ENCODE results near the gene KCNH3. TPM values are rescaled to one million over a fixed set of nuclear protein-coding genes. Genes with fewer than 3 reads are reported as not detected.

The KCNH3 gene
- total RNA-seq, 2 donors from 2014 or later = 0.35 to 0.95 TPM

DNA sequence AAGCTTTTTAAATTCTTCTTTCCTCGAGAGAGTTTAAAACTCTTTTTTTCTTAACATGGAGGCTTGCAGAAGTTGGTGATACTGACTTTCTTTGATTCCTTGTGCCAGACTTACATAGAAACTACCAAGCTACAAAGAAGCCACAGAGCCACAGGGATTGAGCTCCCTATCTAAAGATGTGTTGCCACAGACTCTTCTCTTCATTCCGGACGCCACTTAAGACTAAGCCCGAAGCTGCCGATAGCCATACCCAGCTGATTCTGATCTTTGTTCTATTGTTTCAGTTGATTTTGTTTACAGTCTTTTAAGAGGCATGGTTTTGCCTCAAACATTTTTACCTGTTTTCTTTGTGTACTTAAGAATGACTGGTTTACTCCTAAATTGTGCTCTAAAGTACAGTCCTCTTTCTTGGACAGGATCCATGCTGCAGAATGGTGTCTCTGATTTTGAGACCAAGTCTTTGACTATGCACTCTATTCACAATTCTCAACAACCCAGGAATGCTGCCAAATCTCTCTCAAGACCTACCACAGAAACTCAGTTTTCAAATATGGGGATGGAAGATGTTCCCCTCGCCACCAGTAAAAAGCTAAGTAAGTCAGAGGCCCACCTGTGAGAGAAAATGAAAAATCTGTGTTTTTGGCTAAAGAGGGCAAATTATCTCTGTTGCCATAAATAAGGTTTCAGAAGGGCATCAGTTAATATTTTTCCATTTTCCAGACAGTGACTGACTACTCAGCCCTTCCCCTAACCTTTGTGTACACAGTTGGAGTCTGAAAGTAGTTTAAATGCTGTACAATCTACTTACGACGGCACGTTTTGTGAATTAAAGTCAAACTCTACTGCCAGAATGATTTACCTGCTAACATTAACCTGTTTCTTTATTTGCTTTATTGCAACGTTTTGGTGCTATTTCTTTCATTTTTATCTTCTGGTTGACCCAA is 42.1 kb upstream of the KCNH3 start:
- H3K27ac ChIP-seq = no peak overlapping the region
- DNase-seq (ENCODE audit: low spot score) (no peak), ATAC-seq (ENCODE audit: insufficient number of reproducible peaks, low FRiP score, low read depth) (no peak)
- H3K4me3 ChIP-seq = no peak overlapping the region
- TF ChIP-seq, protein P1, sequence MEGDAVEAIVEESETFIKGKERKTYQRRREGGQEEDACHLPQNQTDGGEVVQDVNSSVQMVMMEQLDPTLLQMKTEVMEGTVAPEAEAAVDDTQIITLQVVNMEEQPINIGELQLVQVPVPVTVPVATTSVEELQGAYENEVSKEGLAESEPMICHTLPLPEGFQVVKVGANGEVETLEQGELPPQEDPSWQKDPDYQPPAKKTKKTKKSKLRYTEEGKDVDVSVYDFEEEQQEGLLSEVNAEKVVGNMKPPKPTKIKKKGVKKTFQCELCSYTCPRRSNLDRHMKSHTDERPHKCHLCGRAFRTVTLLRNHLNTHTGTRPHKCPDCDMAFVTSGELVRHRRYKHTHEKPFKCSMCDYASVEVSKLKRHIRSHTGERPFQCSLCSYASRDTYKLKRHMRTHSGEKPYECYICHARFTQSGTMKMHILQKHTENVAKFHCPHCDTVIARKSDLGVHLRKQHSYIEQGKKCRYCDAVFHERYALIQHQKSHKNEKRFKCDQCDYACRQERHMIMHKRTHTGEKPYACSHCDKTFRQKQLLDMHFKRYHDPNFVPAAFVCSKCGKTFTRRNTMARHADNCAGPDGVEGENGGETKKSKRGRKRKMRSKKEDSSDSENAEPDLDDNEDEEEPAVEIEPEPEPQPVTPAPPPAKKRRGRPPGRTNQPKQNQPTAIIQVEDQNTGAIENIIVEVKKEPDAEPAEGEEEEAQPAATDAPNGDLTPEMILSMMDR (IDR thresholded peaks at IDR 0.05) = no peak
- no peaks in the 10 kb centered on the region for H3K36me3 ChIP-seq
- no peaks in the 10 kb centered on the region for H3K9me3 ChIP-seq
- H3K27me3 ChIP-seq (replicated peaks; ENCODE audit: insufficient read depth) = no peaks in the 10 kb centered on the region
- no peaks in the 10 kb centered on the region for H3K4me1 ChIP-seq (ENCODE audit: control insufficient read depth in 1 of 2, low read depth in 2 of 2)

DNA sequence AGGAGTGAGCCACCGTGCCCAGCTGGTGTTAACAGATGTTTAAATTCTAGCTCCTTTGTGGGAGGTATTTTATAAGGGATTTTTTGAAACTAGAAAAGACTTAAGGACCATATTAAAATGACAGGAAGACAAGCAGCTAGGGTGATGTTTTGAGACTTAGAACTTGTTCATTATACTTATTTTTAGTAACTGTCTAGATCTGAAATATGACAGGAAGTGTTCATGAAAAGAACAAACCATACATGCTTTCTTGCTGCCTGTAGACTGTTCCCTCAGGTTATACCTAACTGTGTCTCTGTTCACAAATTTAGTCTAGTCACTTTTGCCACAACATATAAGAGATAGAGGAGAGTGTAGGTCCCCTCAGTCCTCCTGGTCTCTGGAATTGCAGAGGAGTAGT is 36.9 kb upstream of the KCNH3 start:
- no peaks in the 10 kb centered on the region for H3K4me1 ChIP-seq (ENCODE audit: control insufficient read depth in 1 of 2, low read depth in 2 of 2)
- TF ChIP-seq, protein P1 (IDR thresholded peaks at IDR 0.05) = no peak
- no peak for ATAC-seq (ENCODE audit: insufficient number of reproducible peaks, low FRiP score, low read depth)
- H3K9me3 ChIP-seq = no peaks in the 10 kb centered on the region
- no peak for DNase-seq (ENCODE audit: low spot score)
- H3K36me3 ChIP-seq = no peaks in the 10 kb centered on the region
- no peaks in the 10 kb centered on the region for H3K27me3 ChIP-seq (replicated peaks; ENCODE audit: insufficient read depth)
- no peak overlapping the region for H3K27ac ChIP-seq
- no peak overlapping the region for H3K4me3 ChIP-seq

- Histone ChIP-seq H3K4me1 (ENCODE audit: control insufficient read depth in 1 of 2, low read depth in 2 of 2) (no peaks in the 10 kb centered on the region), H3K9me3 (no peaks in the 10 kb centered on the region), H3K27me3 (replicated peaks; ENCODE audit: insufficient read depth) (no peaks in the 10 kb centered on the region), H3K27ac (no peak overlapping the region), H3K4me3 (no peak overlapping the region), H3K36me3 (no peaks in the 10 kb centered on the region)
- TF ChIP-seq, protein P1 (IDR thresholded peaks at IDR 0.05) = no peak
- DNase-seq (ENCODE audit: low spot score) (no peak), ATAC-seq (ENCODE audit: insufficient number of reproducible peaks, low FRiP score, low read depth) (no peak)
Measured at GRCh38 chr12:49502590-49502989, 36.2 kb upstream of the KCNH3 start.

DNA sequence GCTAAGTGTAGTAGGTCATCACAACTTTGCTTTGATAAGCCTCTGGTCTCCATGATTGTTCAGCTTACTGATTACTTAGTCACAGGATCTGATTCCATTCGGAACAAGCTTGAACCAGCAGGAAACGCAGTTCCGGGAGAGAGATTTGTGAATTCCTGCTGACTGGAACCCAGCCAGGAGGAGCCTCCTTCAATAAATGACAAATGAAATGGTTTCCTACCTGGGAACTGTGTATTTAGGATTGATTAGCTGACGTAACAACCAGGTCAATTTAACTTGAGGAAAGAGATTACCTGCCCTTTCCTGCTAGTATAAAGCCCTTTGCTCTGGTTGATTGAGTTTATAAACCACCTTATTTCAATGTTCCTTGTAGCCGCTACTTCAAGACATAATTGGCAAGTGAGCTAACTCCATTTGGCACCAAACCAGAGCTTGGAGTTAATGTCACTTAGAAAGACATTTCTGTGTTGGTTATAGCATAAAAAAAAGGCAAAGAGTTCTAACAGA is 35.1 kb upstream of the KCNH3 start:
- ATAC-seq (ENCODE audit: insufficient number of reproducible peaks, low FRiP score, low read depth) (no peak), DNase-seq (ENCODE audit: low spot score) (no peak)
- TF ChIP-seq, protein P1 (IDR thresholded peaks at IDR 0.05) = no peak

GRCh38 chr12:49505672-49506071 is 33.2 kb upstream of the KCNH3 start:
- H3K27me3 ChIP-seq (replicated peaks; ENCODE audit: insufficient read depth) = no peaks in the 10 kb centered on the region
- no peaks in the 10 kb centered on the region for H3K36me3 ChIP-seq
- H3K4me3 ChIP-seq = no peak overlapping the region
- H3K9me3 ChIP-seq = no peaks in the 10 kb centered on the region
- TF ChIP-seq, protein P1 (IDR thresholded peaks at IDR 0.05) = no peak
- H3K4me1 ChIP-seq (ENCODE audit: control insufficient read depth in 1 of 2, low read depth in 2 of 2) = no peaks in the 10 kb centered on the region
- DNase-seq (ENCODE audit: low spot score) (no peak), ATAC-seq (ENCODE audit: insufficient number of reproducible peaks, low FRiP score, low read depth) (no peak)
- no peak overlapping the region for H3K27ac ChIP-seq

More for the DNA sequence above, 35.1 kb upstream of the KCNH3 start:
- H3K9me3 ChIP-seq = no peaks in the 10 kb centered on the region
- H3K4me3 ChIP-seq = no peak overlapping the region
- no peak overlapping the region for H3K27ac ChIP-seq
- no peaks in the 10 kb centered on the region for H3K4me1 ChIP-seq (ENCODE audit: control insufficient read depth in 1 of 2, low read depth in 2 of 2)
- no peaks in the 10 kb centered on the region for H3K36me3 ChIP-seq
- H3K27me3 ChIP-seq (replicated peaks; ENCODE audit: insufficient read depth) = no peaks in the 10 kb centered on the region
